GM06990 (cell line): Measurements from ENCODE around the gene SLC25A26.

ENCODE experiments used
- DNase-seq: peaks from one replicate; pipeline ENCODE4 v3.0.0-alpha.2; 2011; ENCODE audit not compliant: insufficient read length; ENCODE audit errors: extremely low read depth
- H3K27me3 ChIP-seq: replicated peaks from 2 replicates; pipeline ENCODE4 v1.6.0; 2011; ENCODE audit warnings: low read length; ENCODE audit not compliant: control insufficient read depth, insufficient read depth
- H3K36me3 ChIP-seq: 2 replicates; pipeline ENCODE4 v1.5.1; 2011; ENCODE audit warnings: low read length; ENCODE audit not compliant: control insufficient read depth, insufficient read depth
- H3K4me3 ChIP-seq: replicated peaks from 2 replicates; pipeline ENCODE4 v1.5.1; 2011; ENCODE audit warnings: low read depth, mild to moderate bottlenecking, control low read depth, low read length
- TF ChIP-seq, protein P1 (sequence below): IDR thresholded peaks from 2 replicates; pipeline ENCODE4 v1.5.1; 2011; ENCODE audit warnings: low read length, control low read depth, mild to moderate bottlenecking, inconsistent platforms; ENCODE audit not compliant: insufficient read depth, poor library complexity, severe bottlenecking

Gene SLC25A26

DNA sequence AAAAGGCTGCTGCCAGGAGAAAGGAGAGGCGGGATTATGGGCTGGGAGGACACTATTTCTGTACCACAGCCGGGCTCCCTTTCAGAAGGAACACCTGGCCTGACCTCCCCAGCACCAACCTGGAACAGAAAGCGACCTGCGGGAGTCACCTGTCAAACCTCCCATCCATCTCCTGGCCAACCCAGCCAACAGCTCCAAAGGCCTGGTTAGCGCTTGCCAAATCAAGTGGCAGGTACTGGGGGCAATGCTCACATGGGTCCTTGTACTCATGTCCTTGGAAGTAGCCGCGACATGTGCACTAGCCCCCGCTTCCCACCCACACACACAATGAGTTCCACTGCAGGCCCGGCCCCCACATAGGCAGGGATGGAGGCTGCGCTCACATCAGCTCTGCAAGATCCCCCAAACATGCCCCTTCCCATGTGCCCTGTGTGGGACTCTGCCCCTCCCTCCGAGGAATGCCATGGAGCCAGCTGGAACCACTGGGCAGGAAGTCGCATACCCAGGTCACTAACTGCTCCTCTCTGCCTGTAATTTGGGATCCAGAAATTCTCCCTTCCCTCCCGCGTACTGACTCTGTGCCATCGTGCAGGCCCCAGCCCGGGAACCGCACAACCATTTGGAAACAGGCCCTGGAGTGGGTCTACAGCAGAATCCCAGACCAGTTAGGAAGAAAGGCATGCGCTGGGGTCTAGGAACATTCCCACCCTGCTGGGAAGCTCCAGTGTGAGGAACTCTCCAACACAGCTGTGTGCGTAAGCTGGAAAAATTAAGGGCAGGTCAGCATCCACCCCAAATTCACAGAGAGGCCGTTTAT is 181.1 kb downstream of the SLC25A26 start:
- Histone ChIP-seq H3K36me3 (peaks cover 25% of the 10 kb centered on the region), H3K27me3 (no peaks in the 10 kb centered on the region), H3K4me3 (no peak overlapping the region)
- TF ChIP-seq, protein P1, sequence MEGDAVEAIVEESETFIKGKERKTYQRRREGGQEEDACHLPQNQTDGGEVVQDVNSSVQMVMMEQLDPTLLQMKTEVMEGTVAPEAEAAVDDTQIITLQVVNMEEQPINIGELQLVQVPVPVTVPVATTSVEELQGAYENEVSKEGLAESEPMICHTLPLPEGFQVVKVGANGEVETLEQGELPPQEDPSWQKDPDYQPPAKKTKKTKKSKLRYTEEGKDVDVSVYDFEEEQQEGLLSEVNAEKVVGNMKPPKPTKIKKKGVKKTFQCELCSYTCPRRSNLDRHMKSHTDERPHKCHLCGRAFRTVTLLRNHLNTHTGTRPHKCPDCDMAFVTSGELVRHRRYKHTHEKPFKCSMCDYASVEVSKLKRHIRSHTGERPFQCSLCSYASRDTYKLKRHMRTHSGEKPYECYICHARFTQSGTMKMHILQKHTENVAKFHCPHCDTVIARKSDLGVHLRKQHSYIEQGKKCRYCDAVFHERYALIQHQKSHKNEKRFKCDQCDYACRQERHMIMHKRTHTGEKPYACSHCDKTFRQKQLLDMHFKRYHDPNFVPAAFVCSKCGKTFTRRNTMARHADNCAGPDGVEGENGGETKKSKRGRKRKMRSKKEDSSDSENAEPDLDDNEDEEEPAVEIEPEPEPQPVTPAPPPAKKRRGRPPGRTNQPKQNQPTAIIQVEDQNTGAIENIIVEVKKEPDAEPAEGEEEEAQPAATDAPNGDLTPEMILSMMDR = no peak
- no peak for DNase-seq

- no peak for DNase-seq
Measured at GRCh38 chr3:66402596-66403290, 181.9 kb downstream of the SLC25A26 start.

DNA sequence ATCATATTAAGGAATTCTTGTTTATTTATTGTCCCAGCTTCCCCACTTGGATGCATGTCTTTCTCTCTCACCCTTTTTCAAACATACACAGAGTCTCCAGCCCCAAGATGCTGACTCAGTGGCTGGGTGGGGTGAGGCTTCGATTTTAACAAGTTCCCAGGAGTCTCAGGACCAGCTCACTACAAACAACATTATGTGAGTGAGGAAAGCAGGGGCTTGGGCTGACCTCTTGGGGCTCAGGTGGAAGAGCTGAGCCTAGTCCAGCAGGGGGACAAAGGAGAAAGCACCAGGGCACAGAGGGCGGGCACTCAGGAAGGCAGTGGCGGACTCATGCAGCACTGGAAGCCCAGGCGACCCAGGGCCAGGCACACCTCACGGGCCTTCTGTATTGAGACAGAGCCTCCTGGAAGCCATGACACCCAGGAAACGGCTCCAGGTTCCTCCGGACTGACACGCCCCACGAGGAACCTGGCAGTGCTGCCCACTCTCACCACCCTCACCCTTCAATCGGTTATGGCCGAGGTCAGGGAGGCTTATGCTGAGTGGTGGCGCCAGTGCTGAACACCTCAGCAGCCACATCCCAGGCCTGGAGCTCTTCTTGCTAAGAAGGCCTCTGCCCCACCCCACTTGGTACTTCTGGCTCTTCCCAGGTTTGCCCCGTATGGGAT is 182.7 kb downstream of the SLC25A26 start:
- DNase-seq = no peak
- Histone ChIP-seq H3K4me3 (no peak overlapping the region), H3K27me3 (no peaks in the 10 kb centered on the region), H3K36me3 (peaks cover 19% of the 10 kb centered on the region)
- TF ChIP-seq, protein P1 = no peak

More at GRCh38 chr3:66402596-66403290, 181.9 kb downstream of the SLC25A26 start:
- TF ChIP-seq, protein P1 = no peak
- Histone ChIP-seq H3K36me3 (peaks cover 21% of the 10 kb centered on the region), H3K27me3 (no peaks in the 10 kb centered on the region), H3K4me3 (no peak overlapping the region)

- H3K27me3 ChIP-seq = no peaks in the 10 kb centered on the region
- no peak for DNase-seq
- TF ChIP-seq, protein P1 = no peak
- no peak overlapping the region for H3K4me3 ChIP-seq
- H3K36me3 ChIP-seq = peaks cover 18% of the 10 kb centered on the region
Measured at GRCh38 chr3:66404197-66404596, 183.4 kb downstream of the SLC25A26 start.

DNA sequence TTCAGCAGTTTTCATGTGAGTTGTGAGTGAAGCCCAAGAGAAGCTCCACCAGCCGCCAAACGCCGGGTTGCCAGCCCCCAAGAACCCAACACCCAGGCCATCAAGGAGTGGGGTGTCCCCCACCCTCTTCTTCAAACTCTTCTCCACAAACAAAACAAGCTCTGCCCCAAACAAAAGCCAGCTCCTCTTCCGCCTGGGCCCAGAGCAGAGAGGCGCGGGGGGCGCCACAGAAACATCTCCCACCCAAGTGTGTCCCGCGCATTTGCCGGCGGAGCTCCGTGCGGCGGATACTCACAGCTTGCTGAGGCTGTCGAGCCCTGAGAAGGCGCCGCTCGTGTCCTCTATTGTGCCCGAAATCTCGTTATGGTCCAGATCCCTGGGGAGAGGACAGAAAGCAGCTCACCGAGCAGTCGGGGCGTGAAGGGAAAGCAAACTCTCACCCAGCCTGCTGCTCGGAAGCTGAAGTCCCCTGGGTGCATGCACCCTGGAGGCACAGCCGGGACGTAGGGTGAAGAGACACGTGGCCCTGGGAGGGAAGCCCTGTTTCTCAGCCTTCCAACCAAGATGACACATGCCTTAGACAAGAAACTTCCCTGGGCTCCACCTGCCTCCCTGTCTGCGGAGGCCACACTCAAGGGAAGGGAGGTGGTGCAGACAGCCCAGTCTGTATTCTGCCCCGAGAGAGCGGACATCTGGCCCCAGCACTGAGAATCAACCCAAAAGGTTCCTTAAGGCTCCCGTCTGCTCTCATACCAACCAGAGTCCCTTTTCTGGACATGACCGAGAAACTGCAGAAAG is 184.3 kb downstream of the SLC25A26 start:
- TF ChIP-seq, protein P1 = no peak
- DNase-seq = no peak
- Histone ChIP-seq H3K36me3 (peaks cover 22% of the 10 kb centered on the region), H3K4me3 (no peak overlapping the region), H3K27me3 (no peaks in the 10 kb centered on the region)
